Measurements from ENCODE around the gene YY1AP1.
A peak's percentile ranks its signal among the peaks of the same experiment; 100 is the strongest.
"Not testable (repeated sequence)": the region's sequence is repeated elsewhere in the genome, so short reads cannot be mapped to it uniquely, and the experiment has no call there.

The YY1AP1 gene, protein sequence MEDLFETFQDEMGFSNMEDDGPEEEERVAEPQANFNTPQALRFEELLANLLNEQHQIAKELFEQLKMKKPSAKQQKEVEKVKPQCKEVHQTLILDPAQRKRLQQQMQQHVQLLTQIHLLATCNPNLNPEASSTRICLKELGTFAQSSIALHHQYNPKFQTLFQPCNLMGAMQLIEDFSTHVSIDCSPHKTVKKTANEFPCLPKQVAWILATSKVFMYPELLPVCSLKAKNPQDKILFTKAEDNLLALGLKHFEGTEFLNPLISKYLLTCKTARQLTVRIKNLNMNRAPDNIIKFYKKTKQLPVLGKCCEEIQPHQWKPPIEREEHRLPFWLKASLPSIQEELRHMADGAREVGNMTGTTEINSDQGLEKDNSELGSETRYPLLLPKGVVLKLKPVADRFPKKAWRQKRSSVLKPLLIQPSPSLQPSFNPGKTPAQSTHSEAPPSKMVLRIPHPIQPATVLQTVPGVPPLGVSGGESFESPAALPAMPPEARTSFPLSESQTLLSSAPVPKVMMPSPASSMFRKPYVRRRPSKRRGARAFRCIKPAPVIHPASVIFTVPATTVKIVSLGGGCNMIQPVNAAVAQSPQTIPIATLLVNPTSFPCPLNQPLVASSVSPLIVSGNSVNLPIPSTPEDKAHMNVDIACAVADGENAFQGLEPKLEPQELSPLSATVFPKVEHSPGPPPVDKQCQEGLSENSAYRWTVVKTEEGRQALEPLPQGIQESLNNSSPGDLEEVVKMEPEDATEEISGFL

DNA sequence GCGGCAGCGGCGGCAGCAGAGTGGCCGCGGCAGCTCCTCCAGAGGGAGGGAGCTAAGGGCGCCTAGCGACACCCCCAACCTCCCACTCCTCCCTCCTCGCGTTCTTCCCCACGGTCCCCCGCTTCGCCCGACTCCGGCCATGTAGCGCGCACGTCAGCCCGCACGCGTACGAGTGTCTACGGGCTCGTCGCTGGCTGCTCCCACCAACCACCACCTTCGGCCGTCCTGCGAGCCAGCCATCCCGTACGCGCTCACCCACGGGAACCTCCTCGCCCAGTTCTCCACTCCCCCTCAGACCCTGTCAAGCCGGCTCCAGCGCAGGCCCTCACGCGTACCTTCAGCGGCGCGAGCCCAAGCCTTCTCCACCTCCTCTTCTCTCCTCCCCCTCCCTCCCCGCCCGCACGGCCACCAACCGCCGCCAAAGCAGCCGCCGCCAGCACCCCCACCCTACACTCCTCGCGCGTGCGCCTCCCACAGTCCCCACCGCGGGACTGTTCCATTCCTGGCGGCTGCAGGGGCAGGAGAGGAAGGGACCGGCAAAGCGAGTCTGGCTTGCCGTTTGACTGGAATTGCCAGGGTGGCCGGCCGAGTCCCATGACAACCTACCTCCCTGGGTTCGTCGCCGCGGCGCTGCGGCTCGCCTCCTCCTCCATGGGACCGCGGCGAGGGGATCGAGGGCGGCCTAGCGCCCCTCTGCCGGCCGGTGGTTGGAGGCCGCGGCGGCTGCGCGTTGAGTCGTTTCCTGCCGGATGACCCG lies at the start of gene YY1AP1:
TSS of gene YY1AP1 (minus strand) at position 451 of the 757 bp plus-strand sequence. CDS start 8,338 bp downstream, outside the sequence.
- peak; percentile 75 to 90 (median 83) for DNase-seq (ENCODE audit: low read depth in 2 of 3, low spot score in 1 of 3)

DNA sequence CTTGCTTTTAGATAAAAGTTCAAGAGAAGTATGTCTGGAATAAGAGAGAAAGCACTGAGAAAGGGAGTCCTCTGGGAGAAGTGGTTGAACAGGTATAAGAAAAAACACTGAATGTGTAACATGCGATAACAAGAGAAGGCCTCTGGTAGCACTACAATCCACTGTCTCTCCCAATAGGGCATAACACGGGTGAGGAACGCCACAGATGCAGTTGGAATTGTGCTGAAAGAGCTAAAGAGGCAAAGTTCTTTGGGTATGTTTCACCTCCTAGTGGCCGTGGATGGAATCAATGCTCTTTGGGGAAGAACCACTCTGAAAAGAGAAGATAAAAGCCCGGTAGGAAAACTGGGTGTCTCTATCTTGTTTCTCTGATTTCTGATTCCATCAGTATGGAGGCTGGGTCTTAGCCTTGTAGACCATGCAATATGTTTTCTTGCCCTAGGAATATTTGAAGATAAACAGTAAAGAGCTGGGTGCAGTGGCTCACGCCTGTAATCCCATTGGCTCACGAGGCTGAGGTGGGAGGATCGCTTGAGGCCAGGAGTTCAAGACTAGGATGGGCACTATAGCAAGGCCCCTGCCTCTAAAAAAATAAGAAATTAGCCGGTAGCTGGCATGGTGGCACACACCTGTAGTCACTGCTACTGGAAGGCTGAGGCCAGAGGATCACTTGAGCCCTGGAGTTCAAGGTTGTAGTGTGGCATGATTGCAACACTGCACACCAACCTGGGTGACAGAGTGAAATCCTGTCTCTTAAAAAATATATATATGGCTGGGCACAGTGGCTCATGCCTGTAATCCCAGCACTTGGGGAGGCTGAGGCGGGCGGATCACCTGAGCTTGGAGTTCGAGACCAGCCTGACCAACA lies 40.7 kb upstream of the YY1AP1 start:
- DNase-seq (ENCODE audit: low read depth in 2 of 3, low spot score in 1 of 3): peak in 1 of 3 donors; percentile 41

DNA sequence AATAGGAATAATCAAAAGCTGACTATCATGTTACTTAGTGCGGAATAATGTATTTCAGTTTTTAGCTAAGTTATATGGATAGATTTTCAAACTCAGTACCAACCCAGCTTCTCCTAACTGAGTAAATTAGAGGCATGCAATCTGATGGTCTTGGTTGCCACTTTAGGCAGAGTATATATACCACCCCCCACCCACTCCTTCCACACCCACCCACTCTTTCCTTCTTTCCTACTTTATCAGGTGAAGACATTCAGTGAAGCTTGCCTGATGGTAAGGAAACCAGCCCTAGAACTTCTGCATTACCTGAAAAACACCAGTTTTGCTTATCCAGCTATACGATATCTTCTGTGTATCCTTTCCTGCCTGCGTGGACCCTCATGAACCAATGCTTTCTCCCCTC lies 36.6 kb upstream of the YY1AP1 start:
- no peak for DNase-seq (ENCODE audit: low read depth in 2 of 3, low spot score in 1 of 3)

DNA sequence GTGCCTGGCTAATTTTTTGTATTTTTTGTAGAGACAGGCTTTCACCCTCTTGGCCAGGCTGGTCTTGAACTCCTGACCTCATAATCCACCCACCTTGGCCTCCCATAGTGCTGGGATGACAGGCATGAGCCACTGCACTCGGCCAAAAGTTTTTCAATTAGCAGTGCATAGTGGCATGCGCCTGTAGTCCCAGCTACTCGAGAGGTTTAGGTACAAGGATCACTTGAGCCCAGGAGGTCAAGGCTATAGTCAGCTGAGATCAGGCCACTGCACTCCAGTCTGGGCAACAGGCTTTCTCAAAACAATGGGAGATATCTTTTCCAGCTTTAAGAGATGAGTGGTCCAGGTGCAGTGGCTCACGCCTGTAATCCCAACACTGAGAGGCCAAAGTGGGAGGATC lies 31.1 kb upstream of the YY1AP1 start:
- DNase-seq (ENCODE audit: low read depth in 2 of 3, low spot score in 1 of 3): no peak

DNA sequence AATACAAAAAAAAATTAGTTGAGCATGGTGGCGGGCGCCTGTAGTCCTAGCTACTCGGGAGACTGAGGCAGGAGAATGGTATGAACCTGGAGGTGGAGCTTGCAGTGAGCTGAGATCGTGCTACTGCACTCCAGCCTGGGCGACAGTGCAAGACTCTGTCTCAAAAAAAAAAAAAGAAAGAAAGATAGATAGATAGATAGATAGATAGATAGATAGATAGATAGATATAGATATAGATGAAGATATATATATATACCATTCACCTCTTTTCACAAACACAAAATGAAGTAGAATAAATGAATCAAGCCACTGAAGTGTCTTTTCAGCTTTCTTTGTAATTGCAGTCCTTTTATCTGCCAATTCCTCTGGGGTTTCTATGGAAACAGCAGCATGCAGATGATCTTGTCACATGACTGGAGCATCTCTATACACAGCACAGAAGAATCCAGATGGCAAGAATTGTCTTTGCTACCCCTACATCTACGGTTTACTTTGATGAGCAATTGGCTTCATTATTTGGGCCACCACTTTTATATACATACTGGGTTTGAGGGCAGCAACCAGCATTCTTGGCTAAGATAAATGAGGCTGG lies 30.0 kb upstream of the YY1AP1 start:
- not testable (repeated sequence) for DNase-seq (ENCODE audit: low read depth in 2 of 3, low spot score in 1 of 3)

DNA sequence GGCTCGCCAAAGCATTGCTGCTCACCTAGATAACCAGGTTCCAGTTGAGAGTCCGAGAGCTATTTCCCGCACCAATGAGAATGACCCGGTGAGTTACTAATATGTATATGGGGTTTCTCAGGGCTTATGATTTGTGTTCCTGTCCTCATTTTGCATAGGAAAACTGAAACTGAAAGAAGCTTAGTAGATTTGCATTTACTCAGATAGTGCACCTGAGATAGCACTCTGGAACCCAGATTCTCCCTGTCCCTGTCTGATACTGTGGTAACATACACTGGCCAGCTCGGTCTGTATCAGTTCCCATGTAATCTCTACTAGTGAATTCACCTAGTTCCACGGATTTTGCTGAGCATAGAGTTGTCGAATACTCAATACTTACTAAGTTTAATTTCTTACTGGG lies 28.5 kb upstream of the YY1AP1 start:
- DNase-seq (ENCODE audit: low read depth in 2 of 3, low spot score in 1 of 3): no peak

DNA sequence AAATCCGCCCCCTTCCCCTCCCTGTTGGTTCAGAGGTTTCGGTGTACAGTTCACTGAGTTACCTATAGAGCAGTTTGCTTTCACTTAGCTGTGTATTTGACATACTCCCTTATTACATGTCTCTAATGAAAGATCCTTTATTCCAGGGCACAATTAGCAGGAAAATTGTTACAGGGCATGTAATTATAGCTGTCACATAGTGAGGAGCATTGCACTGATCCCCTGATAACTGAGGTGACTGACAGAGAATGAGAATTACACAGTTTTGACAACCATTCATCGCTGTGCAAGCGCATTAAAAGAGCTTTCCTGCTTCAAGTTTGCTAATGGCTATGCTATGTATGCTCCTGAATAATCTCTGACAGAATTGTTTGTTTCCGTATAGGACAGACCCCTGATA lies 27.2 kb upstream of the YY1AP1 start:
- DNase-seq (ENCODE audit: low read depth in 2 of 3, low spot score in 1 of 3): no peak

DNA sequence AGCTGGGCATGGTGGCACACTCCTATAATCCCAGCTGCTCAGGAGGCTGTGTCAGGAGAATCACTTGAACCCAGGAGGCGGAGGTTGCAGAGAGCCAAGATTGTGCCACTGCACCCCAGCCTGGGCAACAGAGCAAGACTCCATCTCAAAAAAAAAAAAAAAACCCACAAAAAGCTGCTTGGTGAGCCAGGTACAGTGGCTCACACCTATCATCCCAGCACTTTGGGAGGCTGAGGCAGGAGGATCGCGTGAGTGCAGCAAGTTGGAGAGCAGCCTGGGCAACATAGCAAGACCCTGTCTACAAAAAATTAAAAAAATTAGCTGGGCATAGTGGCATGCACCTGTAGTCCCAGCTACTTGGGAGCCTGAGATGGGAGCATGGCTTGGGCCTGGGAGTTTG lies 26.5 kb upstream of the YY1AP1 start:
- DNase-seq (ENCODE audit: low read depth in 2 of 3, low spot score in 1 of 3): not testable (repeated sequence)

DNA sequence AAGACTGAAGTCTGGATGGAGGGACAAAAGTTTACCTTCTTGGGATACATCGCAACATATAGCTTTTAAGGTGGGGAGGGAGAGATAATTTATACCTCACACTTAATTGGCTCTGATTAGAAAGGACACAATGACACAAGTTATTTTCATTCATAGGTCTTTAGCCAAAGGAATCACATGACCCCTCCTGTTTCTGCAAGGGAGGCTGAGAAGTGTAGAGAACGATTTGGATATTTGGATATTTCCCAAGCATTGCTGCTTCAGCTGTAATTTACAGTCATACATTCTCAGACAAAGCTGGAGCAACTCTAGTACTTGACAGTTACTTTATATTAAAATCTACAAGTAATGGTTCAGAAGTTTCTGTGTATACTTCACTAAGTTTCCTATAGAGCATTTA lies 24.5 kb upstream of the YY1AP1 start:
- DNase-seq (ENCODE audit: low read depth in 2 of 3, low spot score in 1 of 3): no peak

DNA sequence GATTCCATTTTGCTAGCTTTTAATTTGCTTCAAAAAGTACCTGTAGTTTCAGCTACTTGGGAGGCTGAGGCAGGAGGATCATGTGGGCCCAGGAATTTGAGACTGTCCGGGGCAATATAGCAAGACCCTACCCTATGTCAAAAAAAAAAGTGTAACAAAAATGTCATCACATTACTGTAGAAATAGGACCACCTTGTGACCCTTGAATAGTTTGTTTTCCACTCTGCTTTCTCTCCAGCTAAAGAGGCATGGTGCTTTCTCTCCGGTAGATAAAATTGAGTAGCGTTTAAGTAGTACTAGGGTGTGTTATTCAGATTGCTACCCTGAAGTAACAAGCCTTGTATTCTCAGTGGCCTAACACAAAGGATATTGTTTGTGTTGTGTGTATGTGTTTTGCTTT lies 24.1 kb upstream of the YY1AP1 start:
- not testable (repeated sequence) for DNase-seq (ENCODE audit: low read depth in 2 of 3, low spot score in 1 of 3)

DNA sequence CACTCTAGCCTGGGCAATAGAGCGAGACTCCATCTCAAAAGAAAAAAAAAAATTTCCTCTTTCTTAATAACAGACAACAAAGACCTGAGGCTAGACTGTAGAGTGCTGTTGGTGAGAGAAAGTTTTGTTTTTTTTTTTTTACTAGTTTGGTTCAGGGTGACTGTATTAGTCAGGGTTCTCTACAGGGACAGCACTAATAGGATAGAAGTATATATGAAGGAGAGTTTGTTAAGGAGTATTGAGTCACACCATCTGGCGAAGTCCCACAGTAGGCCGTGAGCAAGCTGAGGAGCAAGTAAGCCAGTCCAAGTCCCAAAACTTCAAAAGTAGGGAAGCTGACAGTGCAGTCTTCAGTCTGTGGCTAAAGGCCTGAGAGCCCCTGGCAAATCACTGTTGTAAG lies 22.9 kb upstream of the YY1AP1 start:
- DNase-seq (ENCODE audit: low read depth in 2 of 3, low spot score in 1 of 3): not testable (repeated sequence)

DNA sequence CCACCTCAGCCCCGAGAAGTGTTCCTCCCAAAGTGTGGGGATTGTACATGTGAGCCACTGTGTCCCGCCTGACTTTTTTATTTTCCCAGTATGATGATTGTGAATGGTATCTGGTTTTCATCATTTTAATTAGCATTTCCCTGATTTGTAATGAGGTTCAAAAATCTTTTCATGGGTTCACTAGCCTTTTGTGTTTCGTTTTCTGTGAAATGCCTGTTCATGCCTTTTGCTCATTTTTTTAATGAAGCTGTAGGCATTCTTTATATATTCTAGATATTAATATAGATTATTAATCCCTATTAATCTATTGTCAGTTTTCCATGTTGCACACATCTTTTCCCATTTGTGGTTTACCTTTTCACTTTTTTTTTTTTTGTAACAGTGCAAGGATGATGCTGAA lies 20.8 kb upstream of the YY1AP1 start:
- no peak for DNase-seq (ENCODE audit: low read depth in 2 of 3, low spot score in 1 of 3)

DNA sequence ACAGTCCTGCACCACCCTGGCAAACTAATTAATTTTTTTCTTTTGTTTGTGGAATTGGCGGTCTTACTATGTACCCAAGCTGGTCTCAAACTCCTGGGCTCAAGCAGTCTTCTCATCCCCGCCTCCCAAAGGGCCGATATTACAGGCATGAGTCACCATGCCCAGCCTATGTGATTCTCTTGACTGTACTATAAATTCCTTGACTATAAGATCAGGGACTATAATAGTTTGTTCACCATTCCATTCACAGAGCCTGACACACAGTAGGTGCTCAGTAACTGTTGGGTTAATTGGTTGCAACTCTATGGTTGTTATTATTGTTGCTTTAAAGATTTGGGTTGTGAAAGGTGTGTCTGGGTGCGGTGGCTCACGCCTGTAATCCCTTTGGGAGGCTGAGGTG lies 17.6 kb upstream of the YY1AP1 start:
- no peak for DNase-seq (ENCODE audit: low read depth in 2 of 3, low spot score in 1 of 3)

DNA sequence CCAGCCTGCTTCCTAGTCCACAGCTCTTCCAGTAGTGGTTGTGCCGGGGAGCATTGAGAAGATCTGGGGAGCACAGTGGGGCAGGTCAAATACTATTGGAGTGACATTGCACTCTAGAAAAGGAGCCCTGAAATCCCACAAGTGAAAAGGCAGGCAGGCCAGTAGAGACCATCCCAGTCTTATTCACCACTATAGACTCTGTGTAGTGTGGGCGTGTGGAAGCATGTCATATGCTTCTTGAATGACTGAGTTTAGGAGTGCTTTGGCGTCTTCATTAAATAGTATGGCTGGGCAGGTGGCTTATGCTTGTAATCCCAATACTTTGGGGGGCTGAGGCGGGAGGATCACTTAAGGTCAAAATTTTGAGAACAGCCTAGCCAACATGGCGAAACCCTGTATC lies 15.8 kb upstream of the YY1AP1 start:
- not testable (repeated sequence) for DNase-seq (ENCODE audit: low read depth in 2 of 3, low spot score in 1 of 3)

DNA sequence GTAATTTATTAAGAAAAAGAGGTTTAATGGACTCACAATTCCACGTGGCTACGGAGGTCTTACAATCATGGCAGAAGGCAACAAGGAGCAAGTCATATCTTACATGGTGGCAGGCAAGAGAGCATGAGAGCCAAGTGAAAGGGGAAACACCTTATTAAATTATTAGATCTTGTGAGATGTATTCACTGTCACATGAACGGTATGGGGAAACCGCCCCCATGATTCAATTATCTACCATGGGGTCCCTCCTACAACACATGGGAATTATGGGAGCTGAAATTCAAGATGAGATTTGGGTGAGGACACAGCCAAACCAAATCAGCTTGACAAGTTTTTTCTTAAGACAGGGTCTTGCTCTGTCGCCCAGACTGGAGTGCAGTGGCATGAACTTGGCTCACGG lies 14.6 kb upstream of the YY1AP1 start:
- no peak for DNase-seq (ENCODE audit: low read depth in 2 of 3, low spot score in 1 of 3)

DNA sequence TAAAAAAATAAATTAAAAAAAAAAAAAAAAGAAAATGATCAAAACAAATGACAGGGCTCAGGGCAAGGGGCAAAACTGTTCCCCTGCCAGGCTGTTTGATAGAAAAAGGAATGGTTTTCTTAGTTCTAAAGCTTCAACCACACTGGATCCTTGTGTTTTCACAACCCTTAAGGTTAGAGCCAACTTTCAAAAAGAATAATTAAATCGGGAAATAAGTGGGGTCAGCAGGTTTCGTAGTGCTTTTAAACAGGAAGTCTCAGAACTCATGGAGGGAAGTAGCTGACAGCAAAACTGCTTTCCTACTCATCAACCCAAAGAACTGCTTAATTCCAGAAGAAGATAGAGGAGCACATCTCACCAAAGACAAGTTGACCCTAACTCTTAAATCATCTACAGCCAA lies 13.1 kb upstream of the YY1AP1 start:
- DNase-seq (ENCODE audit: low read depth in 2 of 3, low spot score in 1 of 3): not testable (repeated sequence)

DNA sequence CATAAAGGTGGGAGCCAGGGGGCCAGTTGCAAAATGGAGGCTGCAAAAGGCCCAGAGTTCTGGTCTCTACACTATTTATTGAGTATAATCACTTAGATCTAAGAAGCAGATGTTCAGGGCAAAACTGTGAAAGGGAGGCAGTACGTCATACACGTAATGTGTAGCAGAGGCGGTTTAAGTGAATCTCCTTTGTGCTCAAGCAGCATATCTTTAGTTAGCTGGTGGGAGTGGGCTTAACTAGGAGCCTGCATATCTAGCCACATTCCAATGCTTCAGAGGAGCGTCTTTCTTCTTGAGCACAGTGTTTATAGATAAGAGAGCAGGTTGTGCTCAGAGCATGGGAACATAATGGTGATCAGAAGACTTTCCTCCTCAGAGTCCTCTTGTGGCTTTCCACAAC lies 10.5 kb upstream of the YY1AP1 start:
- not testable (repeated sequence) for DNase-seq (ENCODE audit: low read depth in 2 of 3, low spot score in 1 of 3)

DNA sequence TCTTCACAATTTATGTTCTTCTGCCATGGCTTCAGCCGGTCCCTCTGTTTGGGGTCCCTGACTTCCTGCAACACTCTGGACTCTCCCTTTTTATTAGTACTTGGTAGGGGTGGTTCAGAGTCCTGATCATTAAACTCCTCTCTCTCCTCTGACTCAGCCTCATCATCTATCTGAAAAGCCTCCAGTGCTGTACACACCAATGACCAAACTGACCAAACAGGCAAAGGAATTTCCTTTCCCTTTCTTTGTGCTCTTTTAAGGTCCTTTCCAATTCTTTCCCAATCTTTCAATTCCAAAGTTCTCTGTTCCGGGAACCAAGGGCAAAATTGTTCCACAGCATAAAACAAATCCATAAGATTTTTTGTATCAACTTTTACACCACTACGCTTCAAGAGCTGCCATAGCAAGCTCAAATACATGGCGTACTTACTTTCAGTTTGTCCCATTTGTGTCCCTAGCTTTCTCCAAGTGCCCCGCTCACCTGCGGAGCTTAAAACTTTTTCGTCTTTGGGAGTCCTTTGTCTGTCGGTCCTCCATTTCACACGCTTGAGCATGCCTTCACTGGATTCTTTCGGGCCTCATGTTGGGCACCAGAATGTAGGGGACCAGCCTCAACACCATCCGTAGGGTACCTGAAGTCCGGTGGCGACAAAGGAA lies 9.9 kb upstream of the YY1AP1 start:
- no peak for DNase-seq (ENCODE audit: low read depth in 2 of 3, low spot score in 1 of 3)

DNA sequence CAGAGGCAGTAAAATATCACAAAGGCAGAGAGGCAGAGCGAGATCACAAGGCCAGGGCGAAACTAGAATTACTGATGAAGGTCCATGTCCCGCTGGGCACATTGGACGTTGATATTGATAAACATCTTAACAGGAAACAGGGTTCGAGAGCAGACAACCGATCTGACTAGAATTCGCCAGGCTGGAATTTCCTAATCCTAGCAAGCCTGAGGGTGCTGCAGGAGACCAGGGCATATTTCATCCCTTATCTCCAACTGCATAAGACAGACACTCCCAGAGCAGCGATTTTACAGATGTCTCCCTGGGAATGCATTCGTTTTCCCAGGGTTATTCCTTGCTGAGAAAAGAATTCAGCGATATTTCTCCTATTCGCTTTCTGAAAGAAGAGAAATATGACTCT lies 9.0 kb upstream of the YY1AP1 start:
- DNase-seq (ENCODE audit: low read depth in 2 of 3, low spot score in 1 of 3): not testable (repeated sequence)

DNA sequence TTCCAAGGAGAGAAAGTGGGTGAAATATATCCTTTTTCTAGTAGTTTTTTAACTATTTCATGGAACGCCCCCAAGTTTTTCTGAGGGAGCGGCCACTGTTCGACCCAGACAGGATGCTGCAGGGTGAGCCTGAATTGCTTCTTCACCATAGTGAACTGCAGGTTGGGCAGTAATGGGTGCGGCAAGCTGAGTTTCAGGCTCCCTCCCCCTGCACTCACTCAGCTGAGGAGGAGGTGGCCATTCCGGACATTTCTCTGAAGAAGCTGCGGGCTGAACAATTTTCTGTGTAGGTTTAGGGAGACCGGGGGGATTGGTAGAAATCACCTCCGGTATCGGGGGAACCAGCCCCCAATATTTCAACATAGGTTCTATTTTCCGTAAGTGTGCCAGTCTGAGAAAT lies 8.5 kb upstream of the YY1AP1 start:
- DNase-seq (ENCODE audit: low read depth in 2 of 3, low spot score in 1 of 3): no peak
